Measurements from ENCODE around the gene KCNMA1. TPM values are rescaled to one million over a fixed set of nuclear protein-coding genes. Genes with fewer than 3 reads are reported as not detected.

KCNMA1 gene
- total RNA-seq, 1 donor from 2014 or later = 41.3 TPM

GRCh38 chr10:77600640-77601039, 37.0 kb downstream of the KCNMA1 start:
- DNase-seq (no peak), ATAC-seq (no peak)
- intact Hi-C loops (cut with DNase I) = no loop called here
- Histone ChIP-seq H3K36me3 (no peaks in the 10 kb centered on the region), H3K27me3 (ENCODE audit: low read depth) (no peaks in the 10 kb centered on the region), H3K4me1 (peaks cover 20% of the 10 kb centered on the region), H3K4me3 (no peak overlapping the region), H3K9me3 (no peaks in the 10 kb centered on the region), H3K27ac (no peak overlapping the region)
- TF ChIP-seq CTCF (IDR thresholded peaks at IDR 0.05) = no peak

- intact Hi-C loops (cut with DNase I) = no loop called here
- Histone ChIP-seq H3K36me3 (no peaks in the 10 kb centered on the region), H3K4me1 (peaks cover 20% of the 10 kb centered on the region), H3K9me3 (no peaks in the 10 kb centered on the region), H3K4me3 (no peak overlapping the region), H3K27ac (no peak overlapping the region), H3K27me3 (ENCODE audit: low read depth) (no peaks in the 10 kb centered on the region)
- no peak for DNase-seq
- no peak for ATAC-seq
- no peak for TF ChIP-seq CTCF (IDR thresholded peaks at IDR 0.05)
These were observed 38.0 kb downstream of the KCNMA1 start for GRCh38 chr10:77599651-77600050.

- TF ChIP-seq CTCF (IDR thresholded peaks at IDR 0.05) = no peak
- no peaks in the 10 kb centered on the region for H3K9me3 ChIP-seq
- no peaks in the 10 kb centered on the region for H3K36me3 ChIP-seq
- ATAC-seq = no peak
- no peaks in the 10 kb centered on the region for H3K27me3 ChIP-seq (ENCODE audit: low read depth)
- H3K4me3 ChIP-seq = no peak overlapping the region
- DNase-seq = no peak
- peaks cover 13% of the 10 kb centered on the region for H3K4me1 ChIP-seq
- intact Hi-C loops (cut with DNase I) = no loop called here
- no peak overlapping the region for H3K27ac ChIP-seq
These were observed 39.0 kb downstream of the KCNMA1 start for GRCh38 chr10:77598606-77599005.

GRCh38 chr10:77597560-77597959, 40.0 kb downstream of the KCNMA1 start:
- H3K27ac ChIP-seq = no peak overlapping the region
- ATAC-seq (no peak), DNase-seq (no peak)
- no peaks in the 10 kb centered on the region for H3K27me3 ChIP-seq (ENCODE audit: low read depth)
- intact Hi-C loops (cut with DNase I) = no loop called here
- no peaks in the 10 kb centered on the region for H3K36me3 ChIP-seq
- no peak overlapping the region for H3K4me3 ChIP-seq
- H3K9me3 ChIP-seq = no peaks in the 10 kb centered on the region
- no peak for TF ChIP-seq CTCF (IDR thresholded peaks at IDR 0.05)
- H3K4me1 ChIP-seq = peaks cover 5% of the 10 kb centered on the region

- DNase-seq (no peak), ATAC-seq (peak in 1 of 2 donors; percentile 54)
- no peak for TF ChIP-seq CTCF (IDR thresholded peaks at IDR 0.05)
- Histone ChIP-seq H3K4me1 (peaks cover 4% of the 10 kb centered on the region), H3K27ac (peak overlapping the region; percentile 28), H3K9me3 (no peaks in the 10 kb centered on the region), H3K36me3 (no peaks in the 10 kb centered on the region), H3K4me3 (no peak overlapping the region), H3K27me3 (ENCODE audit: low read depth) (no peaks in the 10 kb centered on the region)
- intact Hi-C loops (cut with DNase I) = no loop called here
These were observed 43.2 kb downstream of the KCNMA1 start for GRCh38 chr10:77594471-77594783.
